ENCODE data around the gene C5orf52.

DNA sequence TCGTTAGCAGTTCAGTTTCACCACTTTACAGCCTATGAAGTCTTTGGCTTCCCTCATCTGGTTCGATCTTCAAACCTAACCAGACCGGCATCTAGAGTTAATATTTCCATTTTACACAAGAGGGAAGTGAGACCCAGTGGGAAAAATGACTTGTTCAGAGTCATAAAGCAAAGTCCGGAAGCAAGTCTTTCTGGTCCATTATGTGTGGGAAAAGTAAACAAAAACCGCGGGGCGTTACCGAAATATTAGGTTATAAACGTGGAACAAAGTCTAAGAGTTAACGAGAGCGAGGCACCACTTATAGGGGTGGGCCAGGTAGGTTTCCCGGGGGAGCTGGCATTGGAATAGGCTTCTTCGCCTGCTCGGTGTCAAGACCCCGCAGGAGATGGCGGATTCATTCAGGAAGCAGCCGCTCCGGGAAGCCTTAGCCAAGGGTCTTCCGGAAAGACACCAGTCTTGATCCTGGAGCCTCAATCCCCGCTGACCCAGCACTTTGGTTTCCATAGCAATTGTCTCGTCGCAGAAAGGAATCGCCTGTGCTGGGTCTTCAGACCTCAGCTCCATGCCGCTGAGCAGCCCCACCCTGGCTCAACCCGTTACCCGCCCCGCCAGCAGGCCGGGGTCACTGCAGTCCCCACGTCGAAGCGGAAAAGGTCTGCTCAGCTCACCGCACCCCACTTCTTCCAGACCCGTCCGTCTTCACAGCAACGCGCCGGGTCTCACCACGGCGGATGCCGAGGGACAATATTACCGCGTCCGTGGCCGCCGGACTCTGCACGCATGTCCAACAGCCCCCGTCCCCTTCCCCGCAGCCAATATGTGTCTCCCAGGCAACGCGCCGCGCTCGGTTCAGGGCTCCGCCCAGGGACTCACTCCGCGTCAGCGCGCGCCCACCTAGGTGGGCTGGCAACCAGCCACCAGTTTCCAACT is at the start of gene C5orf52:
- TF ChIP-seq, protein P1, sequence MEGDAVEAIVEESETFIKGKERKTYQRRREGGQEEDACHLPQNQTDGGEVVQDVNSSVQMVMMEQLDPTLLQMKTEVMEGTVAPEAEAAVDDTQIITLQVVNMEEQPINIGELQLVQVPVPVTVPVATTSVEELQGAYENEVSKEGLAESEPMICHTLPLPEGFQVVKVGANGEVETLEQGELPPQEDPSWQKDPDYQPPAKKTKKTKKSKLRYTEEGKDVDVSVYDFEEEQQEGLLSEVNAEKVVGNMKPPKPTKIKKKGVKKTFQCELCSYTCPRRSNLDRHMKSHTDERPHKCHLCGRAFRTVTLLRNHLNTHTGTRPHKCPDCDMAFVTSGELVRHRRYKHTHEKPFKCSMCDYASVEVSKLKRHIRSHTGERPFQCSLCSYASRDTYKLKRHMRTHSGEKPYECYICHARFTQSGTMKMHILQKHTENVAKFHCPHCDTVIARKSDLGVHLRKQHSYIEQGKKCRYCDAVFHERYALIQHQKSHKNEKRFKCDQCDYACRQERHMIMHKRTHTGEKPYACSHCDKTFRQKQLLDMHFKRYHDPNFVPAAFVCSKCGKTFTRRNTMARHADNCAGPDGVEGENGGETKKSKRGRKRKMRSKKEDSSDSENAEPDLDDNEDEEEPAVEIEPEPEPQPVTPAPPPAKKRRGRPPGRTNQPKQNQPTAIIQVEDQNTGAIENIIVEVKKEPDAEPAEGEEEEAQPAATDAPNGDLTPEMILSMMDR (IDR thresholded peaks at IDR 0.05; ENCODE audit: poor library complexity), result no peak
- no peak for TF ChIP-seq EZH2 (IDR thresholded peaks at IDR 0.05; ENCODE audit: borderline replicate concordance)
- TF ChIP-seq EZH2phosphoT487 (IDR thresholded peaks at IDR 0.05; ENCODE audit: low read depth, severe bottlenecking, unreplicated experiment), result no peak

Measured in hepatocyte (in vitro differentiated cells).